ENCODE results near the gene PIK3C2A.

The PIK3C2A gene

GRCh38 chr11:17217401-17217800, 9.6 kb upstream of the PIK3C2A start:
- DNase-seq, result no peak

GRCh38 chr11:17214338-17214737, 6.6 kb upstream of the PIK3C2A start:
- DNase-seq, result no peak

GRCh38 chr11:17211286-17211685, 3.5 kb upstream of the PIK3C2A start:
- DNase-seq, result no peak

GRCh38 chr11:17209939-17210245, 2.1 kb upstream of the PIK3C2A start:
- DNase-seq, result no peak

GRCh38 chr11:17208257-17208999, 642 bp upstream of the PIK3C2A start:
- DNase-seq, result peak; percentile 79

- no peak for DNase-seq
Measured at GRCh38 chr11:17206463-17206862, 1.3 kb downstream of the PIK3C2A start.

GRCh38 chr11:17197431-17197898, 10.3 kb downstream of the PIK3C2A start:
- no peak for DNase-seq

GRCh38 chr11:17188675-17189074, 19.1 kb downstream of the PIK3C2A start:
- DNase-seq, result no peak

- no peak for DNase-seq
Measured at GRCh38 chr11:17186932-17187692, 20.7 kb downstream of the PIK3C2A start.

- DNase-seq, result no peak
Measured at GRCh38 chr11:17185938-17186337, 21.8 kb downstream of the PIK3C2A start.

GRCh38 chr11:17184882-17185587, 22.8 kb downstream of the PIK3C2A start:
- no peak for DNase-seq

- no peak for DNase-seq
Measured at GRCh38 chr11:17183836-17184235, 23.9 kb downstream of the PIK3C2A start.

- no peak for DNase-seq
Measured at GRCh38 chr11:17179970-17180369, 27.8 kb downstream of the PIK3C2A start.

GRCh38 chr11:17173332-17173731, 34.5 kb downstream of the PIK3C2A start:
- no peak for DNase-seq

- DNase-seq, result no peak
Measured at GRCh38 chr11:17171916-17172315, 35.9 kb downstream of the PIK3C2A start.

- DNase-seq, result no peak
Measured at GRCh38 chr11:17171343-17171742, 36.4 kb downstream of the PIK3C2A start.

GRCh38 chr11:17169876-17170275, 37.9 kb downstream of the PIK3C2A start:
- DNase-seq, result no peak

GRCh38 chr11:17165247-17165890, 42.4 kb downstream of the PIK3C2A start:
- DNase-seq, result no peak

- no peak for DNase-seq
Measured at GRCh38 chr11:17164361-17165246, 43.2 kb downstream of the PIK3C2A start.

- no peak for DNase-seq
Measured at GRCh38 chr11:17163736-17164135, 44.0 kb downstream of the PIK3C2A start.

GRCh38 chr11:17163291-17163690, 44.5 kb downstream of the PIK3C2A start:
- DNase-seq, result no peak

GRCh38 chr11:17162376-17162775, 45.4 kb downstream of the PIK3C2A start:
- no peak for DNase-seq
